ENCODE data around the gene WASHC1.
A peak's percentile ranks its signal among the peaks of the same experiment; 100 is the strongest.
"Not testable (repeated sequence)": the region's sequence is repeated elsewhere in the genome, so short reads cannot be mapped to it uniquely, and the experiment has no call there.

Gene WASHC1

GRCh38 chr9:43116-43515, 13.9 kb upstream of the WASHC1 start:
- not testable (repeated sequence) for H3K4me3 Mint-ChIP-seq; H3K36me3 Mint-ChIP-seq (ENCODE audit: low read depth); H3K4me1 Mint-ChIP-seq; H3K27ac Mint-ChIP-seq; H3K27me3 Mint-ChIP-seq (ENCODE audit: low read depth); H3K9me3 Mint-ChIP-seq

GRCh38 chr9:41819-42218, 12.6 kb upstream of the WASHC1 start:
- H3K9me3 Mint-ChIP-seq; H3K36me3 Mint-ChIP-seq (ENCODE audit: low read depth); H3K4me1 Mint-ChIP-seq; H3K27me3 Mint-ChIP-seq (ENCODE audit: low read depth); H3K27ac Mint-ChIP-seq; H3K4me3 Mint-ChIP-seq: not testable (repeated sequence)

GRCh38 chr9:41261-41676, 12.0 kb upstream of the WASHC1 start:
- H3K27me3 Mint-ChIP-seq (ENCODE audit: low read depth); H3K4me3 Mint-ChIP-seq; H3K4me1 Mint-ChIP-seq; H3K27ac Mint-ChIP-seq; H3K36me3 Mint-ChIP-seq (ENCODE audit: low read depth); H3K9me3 Mint-ChIP-seq: not testable (repeated sequence)

- H3K4me3 Mint-ChIP-seq, result not testable (repeated sequence)
Observed at GRCh38 chr9:32308-32707, 3.1 kb upstream of the WASHC1 start.

GRCh38 chr9:28775-29174, 481 bp downstream of the WASHC1 start:
- not testable (repeated sequence) for H3K36me3 Mint-ChIP-seq (ENCODE audit: low read depth); H3K4me1 Mint-ChIP-seq; H3K27me3 Mint-ChIP-seq (ENCODE audit: low read depth); H3K9me3 Mint-ChIP-seq; H3K27ac Mint-ChIP-seq
- peak overlapping the region in 1 of 3 experiments; percentile 13 for H3K4me3 Mint-ChIP-seq

More at GRCh38 chr9:32308-32707, 3.1 kb upstream of the WASHC1 start:
- not testable (repeated sequence) for H3K27ac Mint-ChIP-seq; H3K4me1 Mint-ChIP-seq; H3K36me3 Mint-ChIP-seq (ENCODE audit: low read depth); H3K9me3 Mint-ChIP-seq; H3K27me3 Mint-ChIP-seq (ENCODE audit: low read depth)

GRCh38 chr9:21621-22020, 7.6 kb downstream of the WASHC1 start:
- not testable (repeated sequence) for H3K27me3 Mint-ChIP-seq (ENCODE audit: low read depth); H3K36me3 Mint-ChIP-seq (ENCODE audit: low read depth); H3K9me3 Mint-ChIP-seq; H3K27ac Mint-ChIP-seq; H3K4me1 Mint-ChIP-seq; H3K4me3 Mint-ChIP-seq

- not testable (repeated sequence) for H3K4me3 Mint-ChIP-seq; H3K27me3 Mint-ChIP-seq (ENCODE audit: low read depth); H3K36me3 Mint-ChIP-seq (ENCODE audit: low read depth); H3K9me3 Mint-ChIP-seq; H3K27ac Mint-ChIP-seq; H3K4me1 Mint-ChIP-seq
Observed at GRCh38 chr9:16875-17274, 12.4 kb downstream of the WASHC1 start.

- H3K4me1 Mint-ChIP-seq; H3K9me3 Mint-ChIP-seq; H3K36me3 Mint-ChIP-seq (ENCODE audit: low read depth); H3K27me3 Mint-ChIP-seq (ENCODE audit: low read depth): not testable (repeated sequence)
- peak overlapping the region; percentile 37 to 84 (median 80) for H3K27ac Mint-ChIP-seq
- H3K4me3 Mint-ChIP-seq, result peak overlapping the region in 1 of 3 experiments; percentile 64
Observed at GRCh38 chr9:14129-14809, 15.0 kb downstream of the WASHC1 start.

GRCh38 chr9:11206-11605, 18.1 kb downstream of the WASHC1 start:
- peak; percentile 28 to 47 (median 35) for TF ChIP-seq CTCF (IDR thresholded peaks at IDR 0.05; ENCODE audit: unreplicated experiment in 3 of 3)
- not testable (repeated sequence) for H3K36me3 Mint-ChIP-seq (ENCODE audit: low read depth); H3K27me3 Mint-ChIP-seq (ENCODE audit: low read depth); H3K4me1 Mint-ChIP-seq; H3K9me3 Mint-ChIP-seq; H3K27ac Mint-ChIP-seq; H3K4me3 Mint-ChIP-seq

- not testable (repeated sequence) for H3K27me3 Mint-ChIP-seq (ENCODE audit: low read depth); H3K36me3 Mint-ChIP-seq (ENCODE audit: low read depth); H3K4me1 Mint-ChIP-seq; H3K9me3 Mint-ChIP-seq; H3K4me3 Mint-ChIP-seq
- H3K27ac Mint-ChIP-seq, result peak overlapping the region in 1 of 3 experiments; percentile 35
Observed at GRCh38 chr9:10653-11053, 18.6 kb downstream of the WASHC1 start.

- not testable (repeated sequence) for H3K36me3 Mint-ChIP-seq (ENCODE audit: low read depth); H3K27me3 Mint-ChIP-seq (ENCODE audit: low read depth); H3K27ac Mint-ChIP-seq; H3K4me1 Mint-ChIP-seq; H3K9me3 Mint-ChIP-seq; H3K4me3 Mint-ChIP-seq
Observed at GRCh38 chr9:10207-10606, 19.0 kb downstream of the WASHC1 start.

Measured in nephron (organoid).